ENCODE results near the gene CCDC74A.
"Not testable (repeated sequence)": the region's sequence is repeated elsewhere in the genome, so short reads cannot be mapped to it uniquely, and the experiment has no call there.

CCDC74A gene

GRCh38 chr2:131527131-131528001 lies at the start of gene CCDC74A:
CCDC74A (plus strand) TSS chr2:131527888; CDS start chr2:131527971, 83 bp downstream.
- peak within 1 kb of the TSS; percentile 62 for H3K27ac ChIP-seq

GRCh38 chr2:131478074-131478849 lies 49.4 kb upstream of the CCDC74A start:
- H3K27ac ChIP-seq: not testable (repeated sequence)

GRCh38 chr2:131478850-131479461 lies 48.7 kb upstream of the CCDC74A start:
- H3K27ac ChIP-seq: not testable (repeated sequence)

GRCh38 chr2:131480351-131480750 lies 47.3 kb upstream of the CCDC74A start:
- H3K27ac ChIP-seq: not testable (repeated sequence)

- not testable (repeated sequence) for H3K27ac ChIP-seq
Measured at GRCh38 chr2:131482506-131483155, 45.1 kb upstream of the CCDC74A start.

- not testable (repeated sequence) for H3K27ac ChIP-seq
Measured at GRCh38 chr2:131483981-131484820, 43.5 kb upstream of the CCDC74A start.

- H3K27ac ChIP-seq: not testable (repeated sequence)
Measured at GRCh38 chr2:131484906-131485460, 42.7 kb upstream of the CCDC74A start.

GRCh38 chr2:131486201-131486902 lies 41.3 kb upstream of the CCDC74A start:
- H3K27ac ChIP-seq: not testable (repeated sequence)

- no peak overlapping the region for H3K27ac ChIP-seq
- no peak for TF ChIP-seq CTCF (IDR thresholded peaks at IDR 0.05)
- no peak for TF ChIP-seq ZFX (IDR thresholded peaks at IDR 0.05; ENCODE audit: borderline replicate concordance)
Measured at GRCh38 chr2:131488306-131489205, 39.1 kb upstream of the CCDC74A start.

- peak overlapping the region; percentile 76 for H3K27ac ChIP-seq
Measured at GRCh38 chr2:131490616-131491468, 36.8 kb upstream of the CCDC74A start.

GRCh38 chr2:131491469-131491836 lies 36.2 kb upstream of the CCDC74A start:
- peak overlapping the region; percentile 76 for H3K27ac ChIP-seq

- H3K27ac ChIP-seq: peak within 1 kb of the TSS; percentile 76
Measured at GRCh38 chr2:131492015-131492417, 35.7 kb upstream of the CCDC74A start, which contains the start of gene MZT2A. MZT2A (minus strand) TSS chr2:131492397; CDS start chr2:131492376, 21 bp downstream.
